WTC11 (cell line): ENCODE data around the gene FDPS. TPM values are rescaled to one million over a fixed set of nuclear protein-coding genes. Genes with fewer than 3 reads are reported as not detected.

Experiments used
- ATAC-seq: fragments of 200-7000 bp; cut with Tn5 transposase; 2 replicates; pipeline ENCODE4 v1.10.0; 2021; ENCODE audit warnings: mild to moderate bottlenecking, moderate library complexity
- CTCF ChIA-PET: fragments of 300-600 bp; sonication (Branson Sonifier 250); formaldehyde crosslinking; loops from one replicate; lab custom pipeline; 2021; ENCODE audit warnings: antibody characterized with exemption; lab: Charles Lee
- POLR2A ChIA-PET: fragments of 350-600 bp; sonication (Branson Sonifier 250); formaldehyde crosslinking; loops from one replicate; lab custom pipeline; 2021; ENCODE audit warnings: antibody characterized with exemption; lab: Charles Lee
- DNase-seq: peaks from one replicate; pipeline ENCODE4 v3.0.0; 2021; ENCODE audit warnings: low spot score
- H3K27ac Mint-ChIP-seq: 2 replicates; pipeline ENCODE4 v1.8.0; 2021; ENCODE audit warnings: mixed read lengths
- H3K27me3 Mint-ChIP-seq: 2 replicates; pipeline ENCODE4 v1.8.0; 2021; ENCODE audit warnings: low read depth, mild to moderate bottlenecking, moderate library complexity, mixed read lengths
- H3K36me3 Mint-ChIP-seq: 2 replicates; pipeline ENCODE4 v1.8.0; 2021; ENCODE audit warnings: mixed read lengths
- H3K4me1 Mint-ChIP-seq: 2 replicates; pipeline ENCODE4 v1.8.0; 2022; ENCODE audit warnings: mixed read lengths
- H3K4me3 Mint-ChIP-seq: 2 replicates; pipeline ENCODE4 v1.8.0; 2021; ENCODE audit warnings: mild to moderate bottlenecking, moderate library complexity, mixed read lengths
- H3K9me3 Mint-ChIP-seq: 2 replicates; pipeline ENCODE4 v1.8.0; 2021; ENCODE audit warnings: mixed read lengths
- AR ChIP-seq: fragments of 250-450 bp; sonication (Bioruptor Pico); IDR thresholded peaks from 2 replicates; pipeline ENCODE4 v1.9.0; 2021; ENCODE audit warnings: mild to moderate bottlenecking
- ARID4B ChIP-seq: sonication (generic); formaldehyde crosslinking; IDR thresholded peaks from 2 replicates; pipeline ENCODE4 v1.8.0; 2023; ENCODE audit warnings: missing genetic modification reagents, mild to moderate bottlenecking, borderline replicate concordance
- ATF2 ChIP-seq: sonication (generic); formaldehyde crosslinking; IDR thresholded peaks from 2 replicates; pipeline ENCODE4 v1.8.1; 2022; ENCODE audit warnings: low read depth, missing genetic modification reagents, borderline replicate concordance
- CBFB ChIP-seq: sonication (generic); formaldehyde crosslinking; IDR thresholded peaks from 2 replicates; pipeline ENCODE4 v1.8.1; 2022; ENCODE audit warnings: mild to moderate bottlenecking, low read depth, missing genetic modification reagents
- ELF4 ChIP-seq: sonication (generic); formaldehyde crosslinking; IDR thresholded peaks from 2 replicates; pipeline ENCODE4 v1.8.1; 2022; ENCODE audit warnings: low read depth, mild to moderate bottlenecking, moderate library complexity, missing genetic modification reagents
- EMX1 ChIP-seq: fragments of 250-450 bp; sonication (Bioruptor Pico); IDR thresholded peaks from 2 replicates; pipeline ENCODE4 v1.8.0; 2021; ENCODE audit warnings: mild to moderate bottlenecking
- ERG ChIP-seq: fragments of 250-450 bp; sonication (Bioruptor Pico); IDR thresholded peaks from 2 replicates; pipeline ENCODE4 v1.8.0; 2021; ENCODE audit warnings: mild to moderate bottlenecking
- FOXP1 ChIP-seq: sonication (generic); formaldehyde crosslinking; IDR thresholded peaks from 2 replicates; pipeline ENCODE4 v1.8.0; 2022; ENCODE audit warnings: missing genetic modification reagents, mild to moderate bottlenecking, moderate library complexity, borderline replicate concordance
- GABPB1 ChIP-seq: sonication (generic); formaldehyde crosslinking; IDR thresholded peaks from 2 replicates; pipeline ENCODE4 v1.8.1; 2023; ENCODE audit warnings: mild to moderate bottlenecking, missing genetic modification reagents
- HMGXB4 ChIP-seq: sonication (generic); formaldehyde crosslinking; IDR thresholded peaks from 2 replicates; pipeline ENCODE4 v1.8.1; 2023; ENCODE audit warnings: mild to moderate bottlenecking, moderate library complexity, missing genetic modification reagents
- IRF1 ChIP-seq: sonication (generic); formaldehyde crosslinking; IDR thresholded peaks from 2 replicates; pipeline ENCODE4 v1.8.0; 2023; ENCODE audit warnings: missing genetic modification reagents
- MXD4 ChIP-seq: fragments of 250-450 bp; sonication (Bioruptor Pico); IDR thresholded peaks from 2 replicates; pipeline ENCODE4 v1.8.0; 2021; ENCODE audit warnings: mild to moderate bottlenecking, moderate library complexity, borderline replicate concordance
- NFYB ChIP-seq: sonication (generic); formaldehyde crosslinking; conservative IDR thresholded peaks from 2 replicates; pipeline ENCODE4 v1.8.0; 2022; ENCODE audit warnings: low read depth, missing genetic modification reagents
- PRRX2 ChIP-seq: fragments of 250-450 bp; sonication (Bioruptor Pico); IDR thresholded peaks from 2 replicates; pipeline ENCODE4 v1.8.0; 2021; ENCODE audit warnings: mild to moderate bottlenecking
- SP1 ChIP-seq: sonication (generic); formaldehyde crosslinking; conservative IDR thresholded peaks from 2 replicates; pipeline ENCODE4 v1.8.1; 2022; ENCODE audit warnings: missing genetic modification reagents
- STAT6 ChIP-seq: sonication (generic); formaldehyde crosslinking; conservative IDR thresholded peaks from 2 replicates; pipeline ENCODE4 v1.8.1; 2023; ENCODE audit warnings: mild to moderate bottlenecking, low read depth, missing genetic modification reagents, moderate library complexity
- ZBTB21 ChIP-seq: sonication (generic); formaldehyde crosslinking; IDR thresholded peaks from 2 replicates; pipeline ENCODE4 v1.8.1; 2023; ENCODE audit warnings: mild to moderate bottlenecking, missing genetic modification reagents, borderline replicate concordance
- ZNF219 ChIP-seq: sonication (generic); formaldehyde crosslinking; IDR thresholded peaks from 2 replicates; pipeline ENCODE4 v1.8.0; 2023; ENCODE audit warnings: missing genetic modification reagents, mild to moderate bottlenecking, borderline replicate concordance
- ZNF416 ChIP-seq: fragments of 250-450 bp; sonication (Bioruptor Pico); IDR thresholded peaks from 2 replicates; pipeline ENCODE4 v1.9.0; 2021; ENCODE audit warnings: mild to moderate bottlenecking, inconsistent platforms
- total RNA-seq: library from RNA; stranded (reverse); gene quantifications from 3 replicates; pipeline ENCODE4 v1.2.3, GENCODE V29; 2021

FDPS gene
- total RNA-seq, 1 experiment from 2014 or later: 354 TPM

GRCh38 chr1:155282488-155283091 lies 26.1 kb upstream of the FDPS start:
- no peaks in the 10 kb centered on the region for H3K27me3 Mint-ChIP-seq
- peaks cover 7% of the 10 kb centered on the region; the same call in 1 of the 2 replicates for H3K36me3 Mint-ChIP-seq
- H3K4me1 Mint-ChIP-seq: peaks cover 13% of the 10 kb centered on the region
- H3K9me3 Mint-ChIP-seq: no peaks in the 10 kb centered on the region
- TF ChIP-seq ZBTB21 (no peak), IRF1 (no peak), ZNF416 (no peak), AR (CRISPR knock-in tag) (no peak), MXD4 (CRISPR knock-in tag) (no peak), FOXP1 (CRISPR knock-in tag) (no peak), ARID4B (CRISPR knock-in tag) (no peak), ZNF219 (CRISPR knock-in tag) (no peak), ELF4 (CRISPR knock-in tag) (no peak), GABPB1 (CRISPR knock-in tag) (no peak), ERG (CRISPR knock-in tag) (no peak), ATF2 (no peak), STAT6 (CRISPR knock-in tag) (no peak), EMX1 (CRISPR knock-in tag) (no peak), PRRX2 (CRISPR knock-in tag) (no peak), NFYB (CRISPR knock-in tag) (no peak), HMGXB4 (no peak), SP1 (CRISPR knock-in tag) (no peak), CBFB (no peak)
- H3K27ac Mint-ChIP-seq: no peak overlapping the region
- ChIA-PET CTCF (interaction anchor here (3.0 kb wide), 1 partner anchor 32 kb away, joined by 10 read pairs; no protein-coding TSS in a partner anchor), POLR2A (no interaction called here)
- no peak for DNase-seq
- no peak overlapping the region for H3K4me3 Mint-ChIP-seq
- no peak for ATAC-seq
